PFSK-1 (cell line): ENCODE measurements around the gene LRCOL1. TPM values are rescaled to one million over a fixed set of nuclear protein-coding genes. Genes with fewer than 3 reads are reported as not detected.

ENCODE experiments used
- FOXP2 ChIP-seq: optimal IDR thresholded peaks from 2 replicates; pipeline ENCODE3; 2011; ENCODE audit warnings: borderline replicate concordance, control low read depth, inconsistent platforms; ENCODE audit not compliant: insufficient read depth; ENCODE audit errors: extremely low read length, extremely low read depth
- POLR2AphosphoS5 ChIP-seq: IDR thresholded peaks from 2 replicates; pipeline ENCODE4 v1.6.1; 2012; ENCODE audit warnings: low read depth, mild to moderate bottlenecking, control low read depth, low read length, moderate library complexity
- REST ChIP-seq, 2 experiments: IDR thresholded peaks; 2 replicates each; pipeline versions ENCODE4 v1.6.1 to v1.8.0; 2011 to 2012; ENCODE audit warnings: low read depth in 2 of 2, low read length in 2 of 2, control low read depth in 1 of 2, inconsistent platforms in 1 of 2, mild to moderate bottlenecking in 1 of 2, moderate library complexity in 1 of 2; ENCODE audit not compliant: insufficient read depth in 1 of 2
- SIN3A ChIP-seq: IDR thresholded peaks from 2 replicates; pipeline ENCODE4 v1.6.1; 2012; ENCODE audit warnings: mild to moderate bottlenecking, low read length, moderate library complexity, borderline replicate concordance; ENCODE audit not compliant: insufficient read depth
- TAF1 ChIP-seq: IDR thresholded peaks from 2 replicates; pipeline ENCODE4 v1.6.1; 2012; ENCODE audit warnings: low read length, control low read depth, borderline replicate concordance; ENCODE audit not compliant: insufficient read depth
- polyA plus RNA-seq: library from polyadenylated mRNA; unstranded; fragments of >200 nt; gene quantifications from one replicate; pipeline ENCODE4 v1.2.1, GENCODE V29; 2012; ENCODE audit warnings: low read depth, missing spikeins; ENCODE audit not compliant: insufficient read length

Gene LRCOL1
- polyA plus RNA-seq: not detected

- TF ChIP-seq FOXP2 (no peak), REST (IDR thresholded peaks at IDR 0.05; ENCODE audit: insufficient read depth in 1 of 2, low read depth in 2 of 2, low read length in 2 of 2) (no peak), SIN3A (no peak), POLR2AphosphoS5 (no peak), TAF1 (no peak)
These were observed at the start of gene LRCOL1 for GRCh38 chr12:132610051-132610759. Gene LRCOL1 (minus strand): TSS chr12:132610582. CDS start chr12:132606251, 4,331 bp downstream.

- no peak for TF ChIP-seq FOXP2
- TF ChIP-seq REST (IDR thresholded peaks at IDR 0.05; ENCODE audit: insufficient read depth in 1 of 2, low read depth in 2 of 2, low read length in 2 of 2): no peak
- TF ChIP-seq TAF1: no peak
- no peak for TF ChIP-seq POLR2AphosphoS5
- TF ChIP-seq SIN3A: no peak
These were observed 49.7 kb upstream of the LRCOL1 start for GRCh38 chr12:132660052-132660451.

GRCh38 chr12:132659146-132659545, 48.8 kb upstream of the LRCOL1 start:
- TF ChIP-seq TAF1: no peak
- TF ChIP-seq FOXP2: no peak
- TF ChIP-seq SIN3A: no peak
- no peak for TF ChIP-seq REST (IDR thresholded peaks at IDR 0.05; ENCODE audit: insufficient read depth in 1 of 2, low read depth in 2 of 2, low read length in 2 of 2)
- TF ChIP-seq POLR2AphosphoS5: no peak

GRCh38 chr12:132658149-132658894, 47.9 kb upstream of the LRCOL1 start:
- TF ChIP-seq TAF1 (no peak), POLR2AphosphoS5 (peak; percentile 20; the same call in 1 of the 2 replicates)

- TF ChIP-seq POLR2AphosphoS5 (no peak), REST (IDR thresholded peaks at IDR 0.05; ENCODE audit: insufficient read depth in 1 of 2, low read depth in 2 of 2, low read length in 2 of 2) (no peak), SIN3A (no peak), TAF1 (no peak), FOXP2 (no peak)
These were observed 46.8 kb upstream of the LRCOL1 start for GRCh38 chr12:132657004-132657727.
